Liver (tissue), 2 donors: ENCODE data around the gene DIP2C.

ENCODE experiments used
- YY1 ChIP-seq: IDR thresholded peaks from 2 replicates; pipeline ENCODE4 v1.6.1; 2016; ENCODE audit warnings: antibody characterized with exemption, mild to moderate bottlenecking
- TF ChIP-seq, protein P1 (sequence below): IDR thresholded peaks from 2 replicates; pipeline ENCODE4 v1.6.1; 2016; ENCODE audit warnings: antibody characterized with exemption
- TF ChIP-seq, protein P2 (sequence below): fragments of 150-350 bp; IDR thresholded peaks from 2 replicates; pipeline ENCODE4 v1.5.1; 2017; ENCODE audit warnings: improper control_type of control experiment, low read depth, low read length; ENCODE audit not compliant: missing input control
- donor health status: healthy.

DNA sequence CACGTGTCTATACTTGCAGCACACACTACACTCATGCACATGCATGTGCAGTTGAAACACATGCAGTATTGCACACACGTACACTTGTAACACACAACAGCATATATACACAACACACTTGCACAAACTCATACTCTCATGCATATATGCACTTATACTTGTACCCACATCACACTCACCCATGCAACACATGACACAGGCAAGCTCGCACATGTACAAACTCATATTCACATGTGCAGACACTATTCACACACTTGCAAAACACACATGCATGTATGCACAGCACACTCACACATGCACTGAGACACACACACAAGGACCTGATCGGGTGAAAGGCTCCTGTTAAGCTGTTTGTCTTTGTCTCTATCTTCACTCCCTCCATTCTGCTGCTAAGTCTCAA, 384.4 kb downstream of the DIP2C start:
- TF ChIP-seq, protein P1, sequence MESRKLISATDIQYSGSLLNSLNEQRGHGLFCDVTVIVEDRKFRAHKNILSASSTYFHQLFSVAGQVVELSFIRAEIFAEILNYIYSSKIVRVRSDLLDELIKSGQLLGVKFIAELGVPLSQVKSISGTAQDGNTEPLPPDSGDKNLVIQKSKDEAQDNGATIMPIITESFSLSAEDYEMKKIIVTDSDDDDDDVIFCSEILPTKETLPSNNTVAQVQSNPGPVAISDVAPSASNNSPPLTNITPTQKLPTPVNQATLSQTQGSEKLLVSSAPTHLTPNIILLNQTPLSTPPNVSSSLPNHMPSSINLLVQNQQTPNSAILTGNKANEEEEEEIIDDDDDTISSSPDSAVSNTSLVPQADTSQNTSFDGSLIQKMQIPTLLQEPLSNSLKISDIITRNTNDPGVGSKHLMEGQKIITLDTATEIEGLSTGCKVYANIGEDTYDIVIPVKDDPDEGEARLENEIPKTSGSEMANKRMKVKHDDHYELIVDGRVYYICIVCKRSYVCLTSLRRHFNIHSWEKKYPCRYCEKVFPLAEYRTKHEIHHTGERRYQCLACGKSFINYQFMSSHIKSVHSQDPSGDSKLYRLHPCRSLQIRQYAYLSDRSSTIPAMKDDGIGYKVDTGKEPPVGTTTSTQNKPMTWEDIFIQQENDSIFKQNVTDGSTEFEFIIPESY = no peak
- TF ChIP-seq, protein P2, sequence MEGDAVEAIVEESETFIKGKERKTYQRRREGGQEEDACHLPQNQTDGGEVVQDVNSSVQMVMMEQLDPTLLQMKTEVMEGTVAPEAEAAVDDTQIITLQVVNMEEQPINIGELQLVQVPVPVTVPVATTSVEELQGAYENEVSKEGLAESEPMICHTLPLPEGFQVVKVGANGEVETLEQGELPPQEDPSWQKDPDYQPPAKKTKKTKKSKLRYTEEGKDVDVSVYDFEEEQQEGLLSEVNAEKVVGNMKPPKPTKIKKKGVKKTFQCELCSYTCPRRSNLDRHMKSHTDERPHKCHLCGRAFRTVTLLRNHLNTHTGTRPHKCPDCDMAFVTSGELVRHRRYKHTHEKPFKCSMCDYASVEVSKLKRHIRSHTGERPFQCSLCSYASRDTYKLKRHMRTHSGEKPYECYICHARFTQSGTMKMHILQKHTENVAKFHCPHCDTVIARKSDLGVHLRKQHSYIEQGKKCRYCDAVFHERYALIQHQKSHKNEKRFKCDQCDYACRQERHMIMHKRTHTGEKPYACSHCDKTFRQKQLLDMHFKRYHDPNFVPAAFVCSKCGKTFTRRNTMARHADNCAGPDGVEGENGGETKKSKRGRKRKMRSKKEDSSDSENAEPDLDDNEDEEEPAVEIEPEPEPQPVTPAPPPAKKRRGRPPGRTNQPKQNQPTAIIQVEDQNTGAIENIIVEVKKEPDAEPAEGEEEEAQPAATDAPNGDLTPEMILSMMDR = no peak
- TF ChIP-seq YY1 = no peak
